ENCODE measurements around the gene MTRR. TPM values are rescaled to one million over a fixed set of nuclear protein-coding genes. Genes with fewer than 3 reads are reported as not detected.

MTRR gene
- total RNA-seq, 1 experiment from 2014 or later = 46.9 TPM

GRCh38 chr5:7856855-7857254 is 12.1 kb upstream of the MTRR start:
- peak; percentile 56 for DNase-seq (ENCODE audit: low spot score)
- H3K27me3 Mint-ChIP-seq (ENCODE audit: low read depth) = peaks cover 16% of the 10 kb centered on the region
- H3K4me3 Mint-ChIP-seq = no peak overlapping the region
- POLR2A ChIA-PET = interaction anchor here (0.5 kb wide), 1 partner anchor 777 kb away, joined by 3 read pairs; no protein-coding TSS in a partner anchor
- TF ChIP-seq CTCF (IDR thresholded peaks at IDR 0.05) (peak; percentile 66), ESRRA (CRISPR knock-in tag; IDR thresholded peaks at IDR 0.05; ENCODE audit: borderline replicate concordance) (no peak)
- H3K4me1 Mint-ChIP-seq = peaks cover 2% of the 10 kb centered on the region; the same call in 1 of the 2 replicates
- peaks cover 13% of the 10 kb centered on the region for H3K9me3 Mint-ChIP-seq
- no peak overlapping the region for H3K27ac Mint-ChIP-seq
- ATAC-seq = peak; percentile 94
- peaks cover 14% of the 10 kb centered on the region for H3K36me3 Mint-ChIP-seq
- CTCF ChIA-PET = interaction anchor here (0.6 to 3.9 kb wide), 15 partner anchors 11 to 1087 kb away, joined by 3 to 32 read pairs (median 4); partner anchors contain the start of genes FASTKD3 and MTRR

- Mint-ChIP-seq H3K27me3 (ENCODE audit: low read depth) (peaks cover 10% of the 10 kb centered on the region), H3K27ac (no peak overlapping the region), H3K36me3 (peaks cover 15% of the 10 kb centered on the region), H3K4me1 (peaks cover 2% of the 10 kb centered on the region; the same call in 1 of the 2 replicates), H3K4me3 (no peak overlapping the region), H3K9me3 (peaks cover 13% of the 10 kb centered on the region)
- ChIA-PET POLR2A (no interaction called here), CTCF (interaction anchor here (0.7 to 3.9 kb wide), 9 partner anchors 10 to 1037 kb away, joined by 3 to 32 read pairs (median 5); partner anchors contain the start of genes FASTKD3 and MTRR)
- DNase-seq (ENCODE audit: low spot score) = no peak
- peak; percentile 45 for ATAC-seq
- TF ChIP-seq GRHL2 (CRISPR knock-in tag; IDR thresholded peaks at IDR 0.05; ENCODE audit: insufficient replicate concordance, severe bottlenecking) (no peak), ZNF423 (CRISPR knock-in tag; IDR thresholded peaks at IDR 0.05) (no peak), ZNF532 (CRISPR knock-in tag; IDR thresholded peaks at IDR 0.05; ENCODE audit: borderline replicate concordance) (no peak), ZBTB43 (CRISPR knock-in tag; IDR thresholded peaks at IDR 0.05) (no peak), ESRRA (CRISPR knock-in tag; IDR thresholded peaks at IDR 0.05; ENCODE audit: borderline replicate concordance) (no peak), NR2C2 (CRISPR knock-in tag; IDR thresholded peaks at IDR 0.05) (no peak), PRRX2 (CRISPR knock-in tag; IDR thresholded peaks at IDR 0.05) (no peak), SMAD4 (CRISPR knock-in tag; IDR thresholded peaks at IDR 0.05) (no peak), MXD4 (CRISPR knock-in tag; IDR thresholded peaks at IDR 0.05; ENCODE audit: borderline replicate concordance) (no peak), TP53 (CRISPR knock-in tag; IDR thresholded peaks at IDR 0.05) (no peak), AFF4 (CRISPR knock-in tag; IDR thresholded peaks at IDR 0.05; ENCODE audit: borderline replicate concordance) (no peak), E2F4 (CRISPR knock-in tag; IDR thresholded peaks at IDR 0.05; ENCODE audit: borderline replicate concordance, low read depth) (no peak), HMGA2 (CRISPR knock-in tag; IDR thresholded peaks at IDR 0.05) (no peak), GTF2I (CRISPR knock-in tag; conservative IDR thresholded peaks at IDR 0.05) (no peak), MYBL2 (CRISPR knock-in tag; IDR thresholded peaks at IDR 0.05) (no peak), PREB (CRISPR knock-in tag; IDR thresholded peaks at IDR 0.05; ENCODE audit: borderline replicate concordance) (no peak)
These were observed 11.6 kb upstream of the MTRR start for GRCh38 chr5:7857361-7857760.

Measured in WTC11 (cell line).